HepG2 (cell line): ENCODE results near the gene FAM234B. TPM values are rescaled to one million over a fixed set of nuclear protein-coding genes. Genes with fewer than 3 reads are reported as not detected.

Experiments used
- AGO2 ChIP-seq: fragments of 200-400 bp; formaldehyde crosslinking; optimal IDR thresholded peaks from 2 replicates; pipeline ENCODE3; 2017; ENCODE audit warnings: mild to moderate bottlenecking, low read depth, low read length, moderate library complexity
- BATF2 ChIP-seq: sonication (generic); formaldehyde crosslinking; IDR thresholded peaks from 2 replicates; pipeline ENCODE4 v1.8.0; 2022; ENCODE audit warnings: mild to moderate bottlenecking, missing genetic modification reagents, moderate library complexity
- HMG20B ChIP-seq: conservative IDR thresholded peaks from 2 replicates; pipeline ENCODE4 v1.6.1; 2016; ENCODE audit warnings: missing genetic modification reagents, missing compliant biosample characterization
- IRX3 ChIP-seq: sonication (generic); formaldehyde crosslinking; IDR thresholded peaks from 2 replicates; pipeline ENCODE4 v1.8.1; 2023; ENCODE audit warnings: mild to moderate bottlenecking, low read depth, missing genetic modification reagents, borderline replicate concordance
- ISX ChIP-seq: sonication (generic); formaldehyde crosslinking; conservative IDR thresholded peaks from 2 replicates; pipeline ENCODE4 v1.5.0; 2020; ENCODE audit warnings: missing genetic modification reagents
- KDM2A ChIP-seq: sonication (generic); formaldehyde crosslinking; IDR thresholded peaks from 2 replicates; pipeline ENCODE4 v1.4.0; 2020; ENCODE audit warnings: low read depth, missing genetic modification reagents, borderline replicate concordance
- NR2C2 ChIP-seq: sonication (generic); formaldehyde crosslinking; IDR thresholded peaks from 2 replicates; pipeline ENCODE4 v1.4.0; 2020; ENCODE audit warnings: missing genetic modification reagents, mild to moderate bottlenecking, moderate library complexity, borderline replicate concordance
- RXRA ChIP-seq: sonication (generic); formaldehyde crosslinking; IDR thresholded peaks from 2 replicates; pipeline ENCODE4 v1.5.1; 2020; ENCODE audit warnings: missing genetic modification reagents
- SALL1 ChIP-seq: sonication (generic); formaldehyde crosslinking; IDR thresholded peaks from 2 replicates; pipeline ENCODE4 v1.8.0; 2022; ENCODE audit warnings: mild to moderate bottlenecking, missing genetic modification reagents
- SP4 ChIP-seq: sonication (generic); formaldehyde crosslinking; IDR thresholded peaks from 2 replicates; pipeline ENCODE4 v1.8.1; 2023; ENCODE audit warnings: mild to moderate bottlenecking, missing genetic modification reagents
- SRY ChIP-seq: sonication (generic); formaldehyde crosslinking; IDR thresholded peaks from 2 replicates; pipeline ENCODE4 v1.8.0; 2022; ENCODE audit warnings: mild to moderate bottlenecking, missing genetic modification reagents
- ZFP91 ChIP-seq: sonication (generic); formaldehyde crosslinking; IDR thresholded peaks from 2 replicates; pipeline ENCODE4 v1.9.0; 2022; ENCODE audit warnings: missing genetic modification reagents, mild to moderate bottlenecking, borderline replicate concordance
- ZGPAT ChIP-seq: IDR thresholded peaks from 2 replicates; pipeline ENCODE4 v1.6.1; 2016; ENCODE audit warnings: mild to moderate bottlenecking
- ZMYM4 ChIP-seq: sonication (generic); formaldehyde crosslinking; IDR thresholded peaks from 2 replicates; pipeline ENCODE4 v1.8.1; 2023; ENCODE audit warnings: mild to moderate bottlenecking, missing genetic modification reagents
- ZNF20 ChIP-seq: sonication (generic); formaldehyde crosslinking; IDR thresholded peaks from 2 replicates; pipeline ENCODE4 v1.4.0; 2020; ENCODE audit warnings: mild to moderate bottlenecking, moderate library complexity, missing genetic modification reagents
- ZNF230 ChIP-seq: sonication (generic); formaldehyde crosslinking; IDR thresholded peaks from 2 replicates; pipeline ENCODE4 v1.4.0; 2020; ENCODE audit warnings: mild to moderate bottlenecking, missing genetic modification reagents
- ZNF276 ChIP-seq: sonication (generic); formaldehyde crosslinking; IDR thresholded peaks from 2 replicates; pipeline ENCODE4 v1.4.0; 2020; ENCODE audit warnings: mild to moderate bottlenecking, low read depth, missing genetic modification reagents
- ZNF574 ChIP-seq: sonication (generic); formaldehyde crosslinking; IDR thresholded peaks from 2 replicates; pipeline ENCODE4 v1.4.0; 2020; ENCODE audit warnings: missing genetic modification reagents
- ZSCAN21 ChIP-seq: sonication (generic); formaldehyde crosslinking; IDR thresholded peaks from 2 replicates; pipeline ENCODE4 v1.8.0; 2022; ENCODE audit warnings: mild to moderate bottlenecking, missing genetic modification reagents, moderate library complexity, borderline replicate concordance
- polyA plus RNA-seq, 8 experiments: library from polyadenylated mRNA; depleted of rRNA in 3 of 8; stranded (reverse) in 7 of 8; unstranded in 1 of 8; fragments of >200 nt; fragmentation: Illumina TruSeq in 4 of 8; extraction: Trizol in 4 of 8; gene quantifications; 2 replicates each; pipeline versions ENCODE4 v1.2.1 to v1.2.3, GENCODE V29; 2011 to 2016; ENCODE audit warnings: low read depth in 4 of 8, missing spikeins in 1 of 8, mixed read lengths in 1 of 8; ENCODE audit not compliant: insufficient read depth in 1 of 8
- total RNA-seq, 5 experiments: library from RNA; depleted of rRNA; stranded (reverse); fragments of >200 nt; fragmentation: Illumina TruSeq; extraction: Trizol; gene quantifications; 2 replicates each; pipeline ENCODE4 v1.2.3, GENCODE V29; 2016; ENCODE audit warnings: low read depth in 1 of 5

FAM234B gene
- total and polyA plus RNA-seq, 2 of the 13 experiments (the other 11 are each of a cell fraction or from before 2014, with no cell fraction given) = 7.8 to 13.8 TPM

GRCh38 chr12:12999959-13000615 lies 44.1 kb upstream of the FAM234B start, which contains the start of gene HEBP1 (continued):
- TF ChIP-seq SRY (CRISPR knock-in tag) = 0 out of 2 replicates have a peak, but pooled peaks have one; percentile 70
- peak; percentile 58 for TF ChIP-seq KDM2A
- TF ChIP-seq RXRA (CRISPR knock-in tag) = peak; percentile 34; the same call in 1 of the 2 replicates
- TF ChIP-seq ZSCAN21 = no peak
- TF ChIP-seq ZNF230 (CRISPR knock-in tag) = no peak
- TF ChIP-seq ZNF276 = no peak
- peak; percentile 60; the same call in 1 of the 2 replicates for TF ChIP-seq HMG20B (CRISPR knock-in tag)
- peak; percentile 31; the same call in 1 of the 2 replicates for TF ChIP-seq NR2C2
- TF ChIP-seq ISX (CRISPR knock-in tag) = no peak
- TF ChIP-seq ZNF574 (CRISPR knock-in tag) = peak; percentile 45; the same call in 1 of the 2 replicates
- peak; percentile 36; the same call in 1 of the 2 replicates for TF ChIP-seq ZMYM4 (CRISPR knock-in tag)
- peak; percentile 72 for TF ChIP-seq SP4 (CRISPR knock-in tag)
- TF ChIP-seq SALL1 (CRISPR knock-in tag) = peak; percentile 48; the same call in 1 of the 2 replicates
- no peak for TF ChIP-seq ZFP91 (CRISPR knock-in tag)
- TF ChIP-seq IRX3 (CRISPR knock-in tag) = 0 out of 2 replicates have a peak, but pooled peaks have one; percentile 56
- 0 out of 2 replicates have a peak, but pooled peaks have one; percentile 53 for TF ChIP-seq BATF2 (CRISPR knock-in tag)
- no peak for TF ChIP-seq ZGPAT (CRISPR knock-in tag)
- no peak for TF ChIP-seq ZNF20 (CRISPR knock-in tag)
- peak; percentile 54 for TF ChIP-seq AGO2
